ENCODE measurements around the gene LEF1. TPM values are rescaled to one million over a fixed set of nuclear protein-coding genes. Genes with fewer than 3 reads are reported as not detected.

Gene LEF1
- total RNA-seq, 1 donor: under 0.01 TPM

DNA sequence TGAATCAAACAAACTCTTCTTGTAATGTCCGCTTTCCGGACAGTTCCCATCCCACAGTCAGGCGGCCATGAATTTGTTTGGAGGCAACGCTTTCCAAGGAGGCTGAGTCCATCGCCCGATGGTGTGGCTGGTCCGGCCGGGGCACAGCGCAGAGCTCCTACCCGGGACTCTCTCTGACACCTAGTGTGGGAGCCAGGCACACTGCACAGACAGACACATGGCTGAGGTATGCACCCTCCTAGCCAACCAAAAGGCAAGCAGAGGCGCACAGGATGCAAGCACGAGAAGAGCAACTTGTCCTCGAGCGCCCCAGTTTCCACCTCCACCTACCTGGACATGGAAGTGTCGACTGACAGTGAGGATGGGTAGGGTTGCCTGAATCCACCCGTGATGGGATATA is 87.5 kb downstream of the LEF1 start:
- no peak for DNase-seq (ENCODE audit: low read depth)
- TF ChIP-seq, protein P1, sequence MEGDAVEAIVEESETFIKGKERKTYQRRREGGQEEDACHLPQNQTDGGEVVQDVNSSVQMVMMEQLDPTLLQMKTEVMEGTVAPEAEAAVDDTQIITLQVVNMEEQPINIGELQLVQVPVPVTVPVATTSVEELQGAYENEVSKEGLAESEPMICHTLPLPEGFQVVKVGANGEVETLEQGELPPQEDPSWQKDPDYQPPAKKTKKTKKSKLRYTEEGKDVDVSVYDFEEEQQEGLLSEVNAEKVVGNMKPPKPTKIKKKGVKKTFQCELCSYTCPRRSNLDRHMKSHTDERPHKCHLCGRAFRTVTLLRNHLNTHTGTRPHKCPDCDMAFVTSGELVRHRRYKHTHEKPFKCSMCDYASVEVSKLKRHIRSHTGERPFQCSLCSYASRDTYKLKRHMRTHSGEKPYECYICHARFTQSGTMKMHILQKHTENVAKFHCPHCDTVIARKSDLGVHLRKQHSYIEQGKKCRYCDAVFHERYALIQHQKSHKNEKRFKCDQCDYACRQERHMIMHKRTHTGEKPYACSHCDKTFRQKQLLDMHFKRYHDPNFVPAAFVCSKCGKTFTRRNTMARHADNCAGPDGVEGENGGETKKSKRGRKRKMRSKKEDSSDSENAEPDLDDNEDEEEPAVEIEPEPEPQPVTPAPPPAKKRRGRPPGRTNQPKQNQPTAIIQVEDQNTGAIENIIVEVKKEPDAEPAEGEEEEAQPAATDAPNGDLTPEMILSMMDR (IDR thresholded peaks at IDR 0.05; ENCODE audit: insufficient read depth, low read depth, low read length): no peak
- H3K4me3 ChIP-seq (ENCODE audit: low read depth, low read length): no peak overlapping the region

DNA sequence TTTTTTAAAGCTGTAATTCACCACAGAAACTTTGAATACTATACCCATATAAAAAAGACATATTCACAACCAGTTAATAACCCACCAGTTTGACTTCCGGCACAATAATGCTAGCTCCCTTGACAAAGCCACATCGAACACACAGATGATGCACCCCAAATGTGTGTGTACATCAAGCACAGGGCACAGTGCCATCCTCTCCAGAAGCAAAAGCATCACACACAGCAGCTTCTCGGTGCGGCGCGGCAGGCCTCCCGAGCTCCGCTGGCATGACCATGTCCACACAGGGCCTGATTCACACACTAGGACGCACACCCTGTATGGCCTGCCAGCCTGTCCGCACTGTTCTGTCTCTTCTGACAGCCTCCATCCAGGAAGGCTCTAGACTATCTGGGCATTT is 88.0 kb downstream of the LEF1 start:
- no peak for DNase-seq (ENCODE audit: low read depth)
- TF ChIP-seq, protein P1 (IDR thresholded peaks at IDR 0.05; ENCODE audit: insufficient read depth, low read depth, low read length): no peak
- H3K4me3 ChIP-seq (ENCODE audit: low read depth, low read length): no peak overlapping the region

DNA sequence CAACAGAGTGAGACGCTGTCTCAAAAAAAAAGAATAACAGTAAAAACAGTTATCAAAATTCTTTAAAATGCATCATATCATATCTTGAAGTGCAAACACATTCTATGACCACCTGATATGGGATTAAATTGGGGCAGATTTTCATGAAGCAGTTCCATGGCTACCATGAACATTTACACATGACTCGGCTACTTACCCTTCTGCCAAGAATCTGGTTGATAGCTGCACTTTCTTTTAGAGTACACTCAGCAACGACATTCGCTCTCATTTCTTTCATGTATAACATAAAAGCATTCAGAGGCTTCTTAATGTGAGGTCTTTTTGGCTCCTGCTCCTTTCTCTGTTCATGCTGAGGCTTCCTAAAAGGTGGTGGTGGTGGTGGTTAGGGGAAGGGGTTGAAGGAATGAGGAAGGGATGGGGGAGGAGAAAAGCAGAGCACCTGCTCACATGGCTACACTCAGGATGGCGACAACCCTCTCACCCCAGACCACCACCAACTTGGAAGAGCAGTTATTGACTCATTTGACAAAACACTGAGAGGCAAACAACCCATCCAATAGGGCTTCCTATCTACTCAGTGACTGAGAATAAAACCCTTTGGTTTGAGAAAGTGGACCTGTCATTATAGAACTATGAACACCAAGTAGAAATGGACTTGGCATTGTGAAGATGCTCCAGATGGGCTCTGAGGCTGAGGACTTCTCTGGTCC is 90.6 kb downstream of the LEF1 start:
- no peak for DNase-seq (ENCODE audit: low read depth)
- no peak overlapping the region for H3K4me3 ChIP-seq (ENCODE audit: low read depth, low read length)
- TF ChIP-seq, protein P1 (IDR thresholded peaks at IDR 0.05; ENCODE audit: insufficient read depth, low read depth, low read length): no peak

DNA sequence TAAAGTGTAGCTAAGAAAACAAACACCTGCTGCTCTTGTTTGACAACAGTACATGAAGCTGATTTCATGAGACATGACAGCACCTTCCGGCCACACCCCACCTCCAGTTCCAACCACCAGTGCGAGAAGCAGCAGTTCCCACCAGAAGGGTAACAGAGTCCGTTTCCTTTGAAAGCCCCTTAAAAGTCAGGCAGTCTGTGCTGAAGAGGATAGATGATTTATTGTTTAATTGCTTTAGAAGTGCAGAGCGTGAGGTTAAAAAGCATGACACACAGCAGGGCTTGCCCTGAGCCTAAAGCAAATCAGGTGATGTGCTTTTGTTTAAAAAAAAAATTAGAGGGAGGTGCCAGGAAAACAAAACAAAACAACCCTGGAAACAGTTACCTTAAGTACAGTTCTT is 96.4 kb downstream of the LEF1 start:
- DNase-seq (ENCODE audit: low read depth): no peak
- TF ChIP-seq, protein P1 (IDR thresholded peaks at IDR 0.05; ENCODE audit: insufficient read depth, low read depth, low read length): no peak
- H3K4me3 ChIP-seq (ENCODE audit: low read depth, low read length): no peak overlapping the region

DNA sequence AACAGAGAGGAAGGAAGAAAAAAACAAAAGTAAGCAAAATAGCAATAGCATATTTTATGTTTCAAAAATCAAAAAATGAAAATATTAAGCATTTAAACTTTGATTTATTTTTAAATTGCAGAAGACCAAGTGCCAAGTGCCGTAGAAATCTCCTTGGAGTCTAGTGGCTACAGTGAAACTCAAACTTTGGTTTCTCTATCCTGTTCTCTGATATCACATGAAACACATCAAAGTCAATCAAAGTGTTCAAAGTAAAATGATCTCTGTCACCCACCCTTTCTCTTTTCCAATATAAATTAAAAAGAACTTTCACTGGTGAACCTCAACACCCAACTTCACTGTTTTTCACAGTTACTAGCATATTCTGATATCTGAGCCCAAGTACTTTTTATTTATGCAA is 98.0 kb downstream of the LEF1 start:
- no peak overlapping the region for H3K4me3 ChIP-seq (ENCODE audit: low read depth, low read length)
- TF ChIP-seq, protein P1 (IDR thresholded peaks at IDR 0.05; ENCODE audit: insufficient read depth, low read depth, low read length): no peak
- DNase-seq (ENCODE audit: low read depth): no peak

DNA sequence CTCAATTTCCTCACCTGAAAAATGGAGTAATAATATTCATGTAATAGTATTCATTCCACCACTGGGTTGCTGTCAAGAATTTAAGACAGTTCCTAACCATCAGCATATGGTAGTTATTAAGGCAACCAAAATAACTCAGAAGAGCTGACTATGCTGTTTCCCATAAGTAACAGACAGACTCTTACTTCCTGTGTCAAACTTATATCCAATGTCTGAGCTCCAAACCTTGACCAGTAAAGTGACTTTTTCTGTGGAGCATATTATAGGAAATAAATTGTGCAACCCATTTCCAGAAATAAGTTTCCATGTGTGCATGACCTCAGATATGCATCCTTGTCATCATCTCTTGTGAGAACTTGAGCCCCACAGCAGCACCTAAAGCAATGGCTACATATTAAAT is 100.3 kb downstream of the LEF1 start:
- TF ChIP-seq, protein P1 (IDR thresholded peaks at IDR 0.05; ENCODE audit: insufficient read depth, low read depth, low read length): no peak
- DNase-seq (ENCODE audit: low read depth): no peak
- H3K4me3 ChIP-seq (ENCODE audit: low read depth, low read length): no peak overlapping the region
